ENCODE data around the gene POLR2E. TPM values are rescaled to one million over a fixed set of nuclear protein-coding genes. Genes with fewer than 3 reads are reported as not detected.

The POLR2E gene
- total and polyA plus RNA-seq, 9 of the 15 experiments (the other 6 are each of a cell fraction or from before 2014, with no cell fraction given): 3.4 to 413 (median 244) TPM

GRCh38 chr19:1074544-1075283, 20.5 kb downstream of the POLR2E start (continued):
- TF ChIP-seq BCLAF1 (IDR thresholded peaks at IDR 0.05; ENCODE audit: borderline replicate concordance in 1 of 2, control insufficient read depth in 1 of 2, low read depth in 2 of 2, low read length in 1 of 2) (no peak), GABPA (tag; conservative IDR thresholded peaks at IDR 0.05; ENCODE audit: low read depth) (peak; percentile 48), PHF8 (IDR thresholded peaks at IDR 0.05; ENCODE audit: borderline replicate concordance, low read length) (peak; percentile 33; the same call in 1 of the 2 replicates), ZBTB7A (IDR thresholded peaks at IDR 0.05; ENCODE audit: borderline replicate concordance, control insufficient read depth, low read depth, low read length) (peak; percentile 54; the same call in 1 of the 2 replicates), BRD4 (IDR thresholded peaks at IDR 0.05) (0 out of 2 replicates have a peak, but pooled peaks have one; percentile 39), THRAP3 (IDR thresholded peaks at IDR 0.05; ENCODE audit: borderline replicate concordance) (no peak), ZNF740 (CRISPR knock-in tag; IDR thresholded peaks at IDR 0.05) (peak; percentile 99), ZNF740 (tag; IDR thresholded peaks at IDR 0.05) (peak in 1 of 2 experiments; percentile 89; a peak in 2 of 4 replicates), RBM14 (IDR thresholded peaks at IDR 0.05; ENCODE audit: borderline replicate concordance, insufficient read depth, low read depth, low read length) (no peak), TFAP4 (CRISPR knock-in tag; IDR thresholded peaks at IDR 0.05; ENCODE audit: borderline replicate concordance) (peak; percentile 46; the same call in 1 of the 2 replicates), SP2 (IDR thresholded peaks at IDR 0.05; ENCODE audit: extremely low read depth, low read depth, low read length, poor library complexity, severe bottlenecking) (no peak), ZBTB2 (IDR thresholded peaks at IDR 0.05) (peak; percentile 87), FOXJ2 (tag; IDR thresholded peaks at IDR 0.05) (no peak), ZNF121 (CRISPR knock-in tag; conservative IDR thresholded peaks at IDR 0.05) (0 out of 2 replicates have a peak, but pooled peaks have one; percentile 5), PHB2 (IDR thresholded peaks at IDR 0.05; ENCODE audit: low read depth) (no peak), TCF7 (IDR thresholded peaks at IDR 0.05; ENCODE audit: borderline replicate concordance) (no peak), LARP7 (IDR thresholded peaks at IDR 0.05) (0 out of 2 replicates have a peak, but pooled peaks have one; percentile 50), FOXP1 (CRISPR knock-in tag; IDR thresholded peaks at IDR 0.05) (no peak), ZNF79 (CRISPR knock-in tag; IDR thresholded peaks at IDR 0.05; ENCODE audit: low read depth) (no peak)

Data from K562 (cell line).